HUES48 (cell line): ENCODE results near the gene TMEM186.
"Not testable (repeated sequence)": the region's sequence is repeated elsewhere in the genome, so short reads cannot be mapped to it uniquely, and the experiment has no call there.

ENCODE experiments used
- H3K27ac ChIP-seq: one replicate; pipeline ENCODE4 v1.7.0; 2013; ENCODE audit warnings: low read depth, low read length, inconsistent platforms
- H3K27me3 ChIP-seq: 2 replicates; pipeline ENCODE4 v1.6.1; 2013; ENCODE audit warnings: mild to moderate bottlenecking, low read length; ENCODE audit not compliant: control insufficient read depth, insufficient read depth
- H3K36me3 ChIP-seq: 2 replicates; pipeline ENCODE4 v1.6.1; 2013; ENCODE audit warnings: low read length; ENCODE audit not compliant: control insufficient read depth, insufficient read depth
- H3K4me1 ChIP-seq: 2 replicates; pipeline ENCODE4 v1.6.1; 2013; ENCODE audit warnings: mild to moderate bottlenecking, low read length; ENCODE audit not compliant: control insufficient read depth, insufficient read depth
- H3K4me3 ChIP-seq: 2 replicates; pipeline ENCODE4 v1.5.1; 2013; ENCODE audit warnings: mild to moderate bottlenecking, low read depth, low read length
- H3K9ac ChIP-seq: 2 replicates; pipeline ENCODE4 v1.6.1; 2013; ENCODE audit warnings: mild to moderate bottlenecking, low read depth, low read length, moderate library complexity
- H3K9me3 ChIP-seq: 2 replicates; pipeline ENCODE4 v1.6.1; 2013; ENCODE audit warnings: low read length; ENCODE audit not compliant: control insufficient read depth, insufficient read depth

Gene TMEM186

GRCh38 chr16:8797364-8798173 is at the start of gene TMEM186, which contains the start of gene PMM2:
Gene TMEM186, minus strand, starts transcription at chr16:8797639. Its CDS starts 25 bp downstream, at chr16:8797614.
Gene PMM2, plus strand, starts transcription at chr16:8797839. Its CDS starts 44 bp downstream, at chr16:8797883.
- Histone ChIP-seq H3K27me3 (no peaks in the 10 kb centered on the region), H3K27ac (peak within 1 kb of the TSS; percentile 75), H3K4me1 (peaks cover 5% of the 10 kb centered on the region), H3K4me3 (peak within 1 kb of the TSS; percentile 87), H3K9ac (peak within 1 kb of the TSS; percentile 78), H3K36me3 (peaks cover 28% of the 10 kb centered on the region), H3K9me3 (no peaks in the 10 kb centered on the region)

- H3K27ac ChIP-seq = no peak overlapping the region
- H3K4me1 ChIP-seq = peaks cover 3% of the 10 kb centered on the region; the same call in 1 of the 2 replicates
- peaks cover 50% of the 10 kb centered on the region for H3K36me3 ChIP-seq
These were observed 49.7 kb upstream of the TMEM186 start for GRCh38 chr16:8847145-8847544.

GRCh38 chr16:8846401-8846932 is 49.0 kb upstream of the TMEM186 start:
- no peak overlapping the region for H3K4me3 ChIP-seq
- no peak overlapping the region for H3K27ac ChIP-seq
- no peak overlapping the region for H3K9ac ChIP-seq
- H3K4me1 ChIP-seq = peaks cover 3% of the 10 kb centered on the region; the same call in 1 of the 2 replicates
- H3K36me3 ChIP-seq = peaks cover 43% of the 10 kb centered on the region
- H3K27me3 ChIP-seq = no peaks in the 10 kb centered on the region
- no peaks in the 10 kb centered on the region for H3K9me3 ChIP-seq

More at GRCh38 chr16:8847145-8847544, 49.7 kb upstream of the TMEM186 start:
- no peaks in the 10 kb centered on the region for H3K27me3 ChIP-seq
- H3K4me3 ChIP-seq = no peak overlapping the region
- H3K9ac ChIP-seq = no peak overlapping the region
- no peaks in the 10 kb centered on the region for H3K9me3 ChIP-seq

- H3K36me3 ChIP-seq = peaks cover 41% of the 10 kb centered on the region
- H3K4me3 ChIP-seq = no peak overlapping the region
- no peak overlapping the region for H3K9ac ChIP-seq
- no peaks in the 10 kb centered on the region for H3K27me3 ChIP-seq
- H3K4me1 ChIP-seq = peaks cover 3% of the 10 kb centered on the region; the same call in 1 of the 2 replicates
- H3K9me3 ChIP-seq = no peaks in the 10 kb centered on the region
- no peak overlapping the region for H3K27ac ChIP-seq
These were observed 48.4 kb upstream of the TMEM186 start for GRCh38 chr16:8845699-8846298.

GRCh38 chr16:8843296-8843695 is 45.9 kb upstream of the TMEM186 start:
- not testable (repeated sequence) for H3K9me3 ChIP-seq, H3K27me3 ChIP-seq, H3K4me1 ChIP-seq, H3K27ac ChIP-seq, H3K4me3 ChIP-seq, H3K9ac ChIP-seq
- H3K36me3 ChIP-seq = peaks cover 18% of the 10 kb centered on the region; the same call in 1 of the 2 replicates

- H3K36me3 ChIP-seq, H3K9ac ChIP-seq, H3K27me3 ChIP-seq, H3K9me3 ChIP-seq, H3K27ac ChIP-seq, H3K4me1 ChIP-seq, H3K4me3 ChIP-seq: not testable (repeated sequence)
These were observed 44.6 kb upstream of the TMEM186 start for GRCh38 chr16:8842016-8842415.

- H3K27ac ChIP-seq, H3K4me3 ChIP-seq, H3K36me3 ChIP-seq, H3K9ac ChIP-seq, H3K4me1 ChIP-seq, H3K9me3 ChIP-seq, H3K27me3 ChIP-seq: not testable (repeated sequence)
These were observed 40.2 kb upstream of the TMEM186 start for GRCh38 chr16:8837594-8837993.

- H3K27ac ChIP-seq, H3K27me3 ChIP-seq, H3K9ac ChIP-seq, H3K9me3 ChIP-seq, H3K4me3 ChIP-seq, H3K36me3 ChIP-seq: not testable (repeated sequence)
- peaks cover 13% of the 10 kb centered on the region for H3K4me1 ChIP-seq
These were observed 39.4 kb upstream of the TMEM186 start for GRCh38 chr16:8836797-8837196.

GRCh38 chr16:8832717-8833105 is 35.3 kb upstream of the TMEM186 start:
- H3K9ac ChIP-seq = peak overlapping the region; percentile 69
- no peaks in the 10 kb centered on the region for H3K27me3 ChIP-seq
- H3K9me3 ChIP-seq = no peaks in the 10 kb centered on the region
- H3K27ac ChIP-seq = peak overlapping the region; percentile 96
- H3K36me3 ChIP-seq = peaks cover 20% of the 10 kb centered on the region
- no peak overlapping the region for H3K4me3 ChIP-seq
- peaks cover 34% of the 10 kb centered on the region for H3K4me1 ChIP-seq

GRCh38 chr16:8831871-8832716 is 34.7 kb upstream of the TMEM186 start:
- no peaks in the 10 kb centered on the region for H3K27me3 ChIP-seq
- no peaks in the 10 kb centered on the region for H3K9me3 ChIP-seq
- H3K36me3 ChIP-seq = peaks cover 20% of the 10 kb centered on the region
- no peak overlapping the region for H3K4me3 ChIP-seq
- H3K4me1 ChIP-seq = peaks cover 34% of the 10 kb centered on the region
- peak overlapping the region; percentile 69 for H3K9ac ChIP-seq
- H3K27ac ChIP-seq = peak overlapping the region; percentile 96
